HG03432 (cell line): Measurements from ENCODE around the gene CARD9.
"Not testable (repeated sequence)": the region's sequence is repeated elsewhere in the genome, so short reads cannot be mapped to it uniquely, and the experiment has no call there.

Source experiments
- ATAC-seq: cut with Tn5 transposase; IDR thresholded peaks from one replicate; pipeline ENCODE4 v1.9.1; 2021; ENCODE audit warnings: mild to moderate bottlenecking, moderate library complexity; ENCODE audit not compliant: unreplicated experiment

Gene CARD9, protein sequence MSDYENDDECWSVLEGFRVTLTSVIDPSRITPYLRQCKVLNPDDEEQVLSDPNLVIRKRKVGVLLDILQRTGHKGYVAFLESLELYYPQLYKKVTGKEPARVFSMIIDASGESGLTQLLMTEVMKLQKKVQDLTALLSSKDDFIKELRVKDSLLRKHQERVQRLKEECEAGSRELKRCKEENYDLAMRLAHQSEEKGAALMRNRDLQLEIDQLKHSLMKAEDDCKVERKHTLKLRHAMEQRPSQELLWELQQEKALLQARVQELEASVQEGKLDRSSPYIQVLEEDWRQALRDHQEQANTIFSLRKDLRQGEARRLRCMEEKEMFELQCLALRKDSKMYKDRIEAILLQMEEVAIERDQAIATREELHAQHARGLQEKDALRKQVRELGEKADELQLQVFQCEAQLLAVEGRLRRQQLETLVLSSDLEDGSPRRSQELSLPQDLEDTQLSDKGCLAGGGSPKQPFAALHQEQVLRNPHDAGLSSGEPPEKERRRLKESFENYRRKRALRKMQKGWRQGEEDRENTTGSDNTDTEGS

GRCh38 chr9:136373300-136374182 is at the start of gene CARD9:
Gene CARD9, minus strand, starts transcription at chr9:136373669. Its CDS starts 1,591 bp downstream, at chr9:136372078.
- ATAC-seq = no peak

GRCh38 chr9:136422876-136423275 is 49.4 kb upstream of the CARD9 start:
- ATAC-seq = no peak

GRCh38 chr9:136421791-136422190 is 48.3 kb upstream of the CARD9 start:
- ATAC-seq = no peak

DNA sequence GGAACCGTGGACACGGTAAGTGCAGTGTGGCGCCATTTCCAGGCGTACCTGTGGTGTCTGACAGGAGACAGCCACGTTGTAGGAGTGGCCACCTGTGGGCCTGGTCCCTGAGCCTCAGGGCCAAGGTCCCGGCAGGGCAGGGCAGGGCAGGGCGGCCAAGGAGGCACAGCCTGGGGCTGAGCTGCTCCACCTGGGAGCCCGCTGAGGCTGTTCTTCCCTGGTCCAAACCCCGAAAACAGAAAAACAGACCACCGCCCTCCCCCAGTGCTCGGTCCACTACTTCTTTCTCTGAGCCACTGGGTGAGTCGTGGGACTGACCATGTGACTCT is 45.6 kb upstream of the CARD9 start:
- ATAC-seq = no peak

- ATAC-seq = no peak
These were observed 45.0 kb upstream of the CARD9 start for GRCh38 chr9:136418182-136419091.

GRCh38 chr9:136416914-136417313 is 43.4 kb upstream of the CARD9 start:
- ATAC-seq = no peak

DNA sequence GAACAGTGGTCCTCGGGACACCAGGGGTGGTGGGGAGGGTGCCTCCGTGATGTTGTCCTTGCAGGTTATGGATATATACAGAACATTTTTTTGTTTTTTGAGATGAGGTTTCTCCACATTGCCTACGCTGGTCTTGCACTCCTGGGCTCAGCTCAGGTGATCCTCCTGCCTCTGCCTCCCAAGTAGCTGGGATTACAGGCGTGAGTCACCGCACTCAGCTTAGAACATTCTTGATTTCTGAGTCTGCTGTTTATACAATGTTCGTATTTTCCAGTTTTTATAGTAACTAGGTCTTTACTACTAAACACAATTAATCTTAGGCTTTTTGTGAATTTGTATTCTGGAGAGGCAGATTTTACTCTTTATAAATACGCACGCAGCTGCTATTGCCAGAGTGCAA is 43.0 kb upstream of the CARD9 start:
- ATAC-seq = no peak

DNA sequence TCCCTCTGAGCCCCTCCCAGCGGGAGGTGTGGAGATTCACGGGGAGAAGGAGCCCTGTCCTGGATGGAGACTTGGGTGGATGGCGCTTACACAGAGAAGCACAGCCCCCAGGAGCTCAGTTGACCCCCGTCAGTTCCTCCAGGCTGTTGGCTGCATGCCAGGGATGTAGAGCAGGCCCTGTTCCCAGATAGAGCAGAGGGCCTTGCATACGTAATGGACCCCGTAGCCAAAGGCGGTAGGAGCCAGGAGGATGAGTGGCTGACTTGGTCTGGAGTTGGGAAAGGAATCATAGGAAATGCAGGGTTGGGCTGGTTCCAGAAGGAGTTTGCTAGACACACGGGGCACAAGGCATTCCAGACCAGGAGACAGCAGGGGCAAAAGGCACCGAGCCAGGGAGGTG is 39.5 kb upstream of the CARD9 start:
- ATAC-seq = no peak

DNA sequence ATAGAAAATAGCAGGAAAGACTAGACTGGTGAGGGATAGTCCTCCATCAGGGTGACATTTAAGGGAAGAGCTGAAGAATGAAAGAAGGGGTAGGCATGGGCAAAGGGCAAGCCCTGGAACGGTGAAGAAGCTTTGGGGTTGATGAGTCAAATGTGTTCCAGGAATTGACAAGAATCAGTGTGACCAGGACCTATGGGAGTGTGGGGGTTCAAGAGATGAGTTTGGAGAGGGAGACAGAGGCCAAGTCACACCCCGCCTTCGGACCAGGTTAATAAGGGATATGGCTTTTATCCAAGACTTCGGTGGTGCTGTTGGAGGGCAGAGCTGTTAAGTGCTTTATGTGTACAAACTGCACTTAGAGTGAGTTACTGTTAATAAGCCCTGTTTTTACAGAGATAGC is 37.9 kb upstream of the CARD9 start:
- ATAC-seq = no peak

DNA sequence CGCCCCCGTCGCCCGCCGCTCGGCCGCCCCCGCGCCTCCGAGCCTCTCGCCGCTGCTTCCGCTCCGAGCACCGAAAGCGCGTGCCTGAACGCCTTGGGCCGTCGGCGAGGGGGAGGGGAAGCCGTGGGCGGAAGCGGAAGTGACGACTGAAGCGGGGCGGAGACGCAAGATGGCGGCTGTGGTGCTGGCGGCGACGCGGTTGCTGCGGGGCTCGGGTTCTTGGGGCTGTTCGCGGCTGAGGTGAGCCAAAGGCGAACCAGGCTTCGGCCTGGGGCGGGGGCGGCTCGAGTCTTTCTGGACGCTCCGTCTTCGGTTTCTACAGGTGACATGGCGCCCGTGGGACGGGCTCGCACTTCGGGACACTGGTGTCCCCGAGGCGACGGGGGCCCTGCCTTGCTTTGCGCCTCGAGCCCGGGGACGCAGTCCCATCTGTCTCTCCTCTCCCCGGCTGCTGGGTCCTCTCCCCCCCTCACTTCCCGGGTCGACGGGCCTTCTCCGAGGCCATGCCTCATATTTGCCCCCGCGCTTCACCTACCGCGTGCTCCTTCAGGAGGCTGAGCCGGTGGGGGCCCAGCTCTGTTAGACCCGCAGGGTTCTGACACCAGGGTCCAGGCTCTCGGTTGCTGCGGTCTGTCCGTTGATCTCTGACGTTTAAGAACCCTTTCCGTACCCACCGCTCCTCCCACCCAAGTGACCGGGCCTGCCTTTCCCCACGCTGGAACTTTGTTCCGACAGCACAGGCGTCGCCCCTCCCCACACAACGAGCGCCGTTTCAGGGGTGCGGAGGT is 37.2 kb upstream of the CARD9 start, which contains the start of the genes ENTR1 and PMPCA:
ENTR1 (minus strand) TSS at position 115 of the 788 bp plus-strand sequence. CDS start 217 bp downstream, outside the sequence.
PMPCA (plus strand) TSS at position 159 of the 788 bp plus-strand sequence; CDS start at position 170, 11 bp downstream.
- peak; percentile 83 for ATAC-seq

DNA sequence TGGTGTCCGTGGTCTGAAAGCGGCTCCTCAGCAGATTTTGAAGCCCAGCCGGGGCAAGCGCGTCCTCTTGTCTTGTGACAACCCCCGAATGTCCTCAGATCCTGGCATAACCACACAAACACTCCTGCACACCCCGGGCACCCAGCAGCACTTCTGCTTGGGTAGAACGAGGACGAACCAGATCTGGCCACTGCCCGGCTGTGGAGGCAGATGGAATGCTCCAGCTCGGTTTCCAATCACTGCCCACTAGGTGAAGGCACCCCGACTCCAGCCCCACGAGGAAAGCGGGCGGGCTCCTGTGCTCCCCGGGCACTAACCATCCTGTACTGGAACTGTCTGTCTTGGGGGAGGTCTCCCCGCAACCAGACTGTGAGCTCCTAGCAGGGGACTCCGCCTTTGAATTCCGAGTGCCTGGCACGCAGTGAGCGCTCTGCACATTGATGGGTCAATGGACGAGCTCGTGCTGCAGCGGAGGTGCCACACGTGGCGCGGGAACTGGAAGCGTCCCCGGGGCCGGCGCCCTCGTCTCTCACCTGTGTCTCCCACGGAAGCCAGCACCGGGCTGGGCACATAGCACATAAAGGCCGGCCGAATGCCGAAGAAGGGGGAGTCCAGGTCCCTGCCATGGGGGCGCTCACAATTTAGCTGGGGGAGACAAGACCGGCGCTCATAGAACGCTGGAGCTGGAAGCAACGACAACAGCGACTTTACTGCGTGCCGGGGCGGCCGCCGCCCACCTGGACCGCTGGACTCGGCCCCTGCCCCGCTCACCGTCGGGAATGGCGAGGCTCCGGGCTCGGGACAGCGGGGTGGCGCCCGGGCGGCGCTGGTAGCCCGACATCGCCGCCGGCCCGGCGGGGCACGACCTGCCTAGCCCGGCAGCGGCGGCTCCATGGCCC is 36.3 kb upstream of the CARD9 start:
- ATAC-seq = peak; percentile 27

DNA sequence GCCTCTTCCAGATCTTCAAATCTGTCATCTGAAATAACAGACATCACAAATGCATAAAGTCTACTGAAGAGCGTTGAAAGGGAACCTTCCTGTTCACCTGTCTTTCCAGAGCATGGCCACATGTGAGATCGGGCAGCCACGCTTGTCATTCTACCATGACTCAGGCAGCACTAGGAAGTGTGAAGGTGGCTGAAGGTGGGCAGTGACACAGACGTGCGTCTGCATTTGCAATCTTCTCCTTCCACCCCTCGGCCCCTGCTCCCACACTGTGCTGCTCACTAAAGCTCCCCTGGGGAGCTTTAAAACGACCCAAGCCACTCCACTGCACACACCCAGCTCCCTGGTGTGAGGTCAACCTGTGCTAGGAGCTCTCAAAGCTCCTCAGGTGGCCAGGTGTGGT is 34.4 kb upstream of the CARD9 start:
- no peak for ATAC-seq

DNA sequence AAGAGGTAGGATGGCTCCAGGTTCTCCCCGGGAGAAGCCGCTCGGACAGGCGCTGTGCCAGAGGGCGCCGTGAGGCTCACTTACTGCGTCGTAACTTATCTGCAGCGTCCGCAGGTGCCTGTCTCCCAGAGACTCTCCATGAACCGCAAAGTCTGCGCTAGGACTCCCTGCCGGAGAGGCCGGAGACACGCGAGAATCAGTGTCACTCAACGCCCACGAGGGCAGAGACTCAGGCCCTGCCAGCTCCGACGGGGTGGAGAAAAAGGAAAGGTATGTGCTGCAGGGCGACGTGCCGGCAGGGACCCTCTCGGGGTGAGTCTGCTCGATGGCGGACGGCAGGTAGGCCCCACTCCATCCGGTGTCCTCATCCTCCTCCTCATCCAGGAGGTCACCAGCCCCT is 33.6 kb upstream of the CARD9 start:
- not testable (repeated sequence) for ATAC-seq

DNA sequence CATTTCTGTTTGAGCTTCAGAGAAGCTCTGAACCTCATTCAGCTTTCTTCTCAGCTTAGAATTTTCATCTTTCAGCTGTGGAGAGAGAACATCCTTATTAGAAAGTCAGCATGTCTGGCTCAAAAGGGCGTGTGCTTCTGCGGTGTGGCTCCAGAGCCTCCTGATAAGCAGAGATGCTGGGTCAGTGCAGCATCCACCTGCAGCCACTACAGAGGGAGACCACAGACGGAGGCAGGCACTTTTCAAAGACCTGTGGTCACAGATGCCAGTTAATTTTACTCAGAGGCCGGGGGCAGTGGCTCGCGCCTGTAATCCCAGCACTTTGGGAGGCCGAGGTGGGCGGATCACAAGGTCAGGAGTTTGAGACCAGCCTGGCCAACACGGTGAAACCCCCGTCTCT is 32.4 kb upstream of the CARD9 start:
- not testable (repeated sequence) for ATAC-seq

DNA sequence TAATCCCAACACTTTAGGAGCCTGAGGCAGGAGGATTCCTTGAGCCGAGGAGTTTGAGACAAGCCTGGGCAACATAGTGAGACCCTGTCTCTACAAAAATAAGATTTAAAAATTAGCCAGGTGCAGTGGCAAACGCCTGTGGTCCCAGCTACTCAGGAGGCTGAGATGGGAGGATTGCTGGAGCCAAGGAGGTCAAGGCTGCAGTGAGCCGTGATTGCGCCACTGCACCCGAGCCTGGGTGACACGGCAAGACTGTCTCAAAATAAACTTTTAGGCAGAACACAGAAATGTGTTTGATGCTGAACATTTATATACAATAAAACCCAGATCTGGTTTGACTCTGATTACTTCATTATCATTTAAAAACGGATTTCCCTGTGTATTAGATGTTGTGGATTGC is 32.0 kb upstream of the CARD9 start:
- no peak for ATAC-seq

GRCh38 chr9:136404801-136405136 is 31.3 kb upstream of the CARD9 start:
- ATAC-seq = no peak

- no peak for ATAC-seq
These were observed 30.7 kb upstream of the CARD9 start for GRCh38 chr9:136403915-136404800.

DNA sequence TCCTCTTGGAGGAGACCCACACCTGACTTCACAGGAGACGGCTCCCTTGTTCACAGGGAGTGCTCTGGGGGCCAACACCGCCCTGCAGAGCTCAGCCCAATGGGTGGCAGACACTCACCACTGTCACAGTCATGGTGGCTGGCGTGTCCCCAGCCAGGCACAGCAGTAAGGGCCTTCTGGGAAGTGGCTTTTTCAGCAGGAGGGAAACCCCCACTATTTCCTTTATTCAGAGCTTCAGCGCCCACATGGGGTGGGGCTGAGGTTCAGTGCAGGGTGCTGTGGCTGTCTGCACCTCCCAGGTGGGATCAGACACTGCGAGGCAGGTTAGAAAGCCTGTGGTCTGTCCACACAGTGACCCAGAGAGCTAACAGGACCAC is 30.1 kb upstream of the CARD9 start:
- ATAC-seq = no peak
